ENCODE results near the gene TRAT1. TPM values are rescaled to one million over a fixed set of nuclear protein-coding genes. Genes with fewer than 3 reads are reported as not detected.

The TRAT1 gene
- total RNA-seq, 6 experiments from 2014 or later, result 0.27 to 1.9 (median 1.5) TPM; not detected in 3

- no peak overlapping the region for H3K27ac ChIP-seq
- peak in 1 of 4 donors; percentile 14 for ATAC-seq
Observed at GRCh38 chr3:108862865-108863798, 40.5 kb downstream of the TRAT1 start.

GRCh38 chr3:108863799-108864135, 41.2 kb downstream of the TRAT1 start:
- no peak for ATAC-seq
- 100% methylated on average over 4 of the region's 6 CpGs for WGBS (ENCODE audit: insufficient coverage, low coverage, low lambda C conversion rate, missing lambda C conversion rate)
- DNase-seq, result no peak

More at GRCh38 chr3:108862865-108863798, 40.5 kb downstream of the TRAT1 start:
- intact Hi-C loops (cut with DNase I), result no loop called here
- Histone ChIP-seq H3K4me3 (no peak overlapping the region), H3K4me1 (no peaks in the 10 kb centered on the region), H3K36me3 (no peaks in the 10 kb centered on the region), H3K27me3 (no peaks in the 10 kb centered on the region), H3K9me3 (no peaks in the 10 kb centered on the region)
- no peak for DNase-seq
- TF ChIP-seq POLR2A (IDR thresholded peaks at IDR 0.05) (no peak), CTCF (IDR thresholded peaks at IDR 0.05) (no peak)
- 24% methylated on average over 7 of the region's 7 CpGs for WGBS (ENCODE audit: insufficient coverage, low coverage, low lambda C conversion rate, missing lambda C conversion rate)

GRCh38 chr3:108877901-108878300, 55.3 kb downstream of the TRAT1 start:
- WGBS (ENCODE audit: insufficient coverage, low coverage, low lambda C conversion rate, missing lambda C conversion rate), result 38% methylated on average over 1 of the region's 1 CpG
- no peak for TF ChIP-seq POLR2A (IDR thresholded peaks at IDR 0.05)
- TF ChIP-seq CTCF (IDR thresholded peaks at IDR 0.05), result no peak
- no peaks in the 10 kb centered on the region for H3K4me1 ChIP-seq
- no peak for ATAC-seq
- no peaks in the 10 kb centered on the region for H3K9me3 ChIP-seq
- DNase-seq, result no peak
- H3K27ac ChIP-seq, result no peak overlapping the region
- no peaks in the 10 kb centered on the region for H3K27me3 ChIP-seq
- intact Hi-C loops (cut with DNase I), result no loop called here
- H3K4me3 ChIP-seq, result no peak overlapping the region
- no peaks in the 10 kb centered on the region for H3K36me3 ChIP-seq

More at GRCh38 chr3:108863799-108864135, 41.2 kb downstream of the TRAT1 start:
- no peaks in the 10 kb centered on the region for H3K27me3 ChIP-seq
- no peak for TF ChIP-seq POLR2A (IDR thresholded peaks at IDR 0.05)
- no peak for TF ChIP-seq CTCF (IDR thresholded peaks at IDR 0.05)
- intact Hi-C loops (cut with DNase I), result no loop called here
- H3K36me3 ChIP-seq, result no peaks in the 10 kb centered on the region
- no peak overlapping the region for H3K4me3 ChIP-seq
- no peaks in the 10 kb centered on the region for H3K4me1 ChIP-seq
- H3K27ac ChIP-seq, result no peak overlapping the region
- no peaks in the 10 kb centered on the region for H3K9me3 ChIP-seq

- Histone ChIP-seq H3K9me3 (no peaks in the 10 kb centered on the region), H3K27me3 (no peaks in the 10 kb centered on the region), H3K27ac (no peak overlapping the region), H3K4me3 (no peak overlapping the region), H3K36me3 (no peaks in the 10 kb centered on the region), H3K4me1 (no peaks in the 10 kb centered on the region)
- intact Hi-C loops (cut with DNase I), result no loop called here
- DNase-seq (no peak), ATAC-seq (no peak)
- 74% methylated on average over 6 of the region's 8 CpGs for WGBS (ENCODE audit: insufficient coverage, low coverage, low lambda C conversion rate, missing lambda C conversion rate)
- TF ChIP-seq CTCF (IDR thresholded peaks at IDR 0.05) (no peak), POLR2A (IDR thresholded peaks at IDR 0.05) (no peak)
Observed at GRCh38 chr3:108879915-108880314, 57.3 kb downstream of the TRAT1 start.

Measured in right lobe of liver (tissue), 6 donors.